Pons (tissue), 1 donor: Measurements from ENCODE around the gene RNASE13.
"Not testable (repeated sequence)": the region's sequence is repeated elsewhere in the genome, so short reads cannot be mapped to it uniquely, and the experiment has no call there.

Experiments used
- DNase-seq: peaks from one replicate; pipeline ENCODE4 v3.0.0-alpha.2; 2016; ENCODE audit warnings: low spot score

The RNASE13 gene

GRCh38 chr14:20988717-20989470 is 45.7 kb downstream of the RNASE13 start:
- no peak for DNase-seq

- DNase-seq, result no peak
Measured at GRCh38 chr14:20986811-20987210, 47.8 kb downstream of the RNASE13 start.

GRCh38 chr14:20985650-20986049 is 49.0 kb downstream of the RNASE13 start:
- DNase-seq, result not testable (repeated sequence)
